GM20000 (cell line): ENCODE data around the gene SOCS6.

Experiments
- DNase-seq: peaks from one replicate; pipeline ENCODE4 v3.0.0; 2012; ENCODE audit warnings: low spot score
- CTCF ChIP-seq: IDR thresholded peaks from 2 replicates; pipeline ENCODE4 v1.5.1; 2012; ENCODE audit warnings: mild to moderate bottlenecking, control low read depth; ENCODE audit errors: extremely low read depth, missing control alignments

SOCS6 gene

GRCh38 chr18:70295192-70296188 is 6.6 kb downstream of the SOCS6 start:
- no peak for TF ChIP-seq CTCF
- DNase-seq = no peak

- no peak for TF ChIP-seq CTCF
- DNase-seq = no peak
These were observed 7.4 kb downstream of the SOCS6 start for GRCh38 chr18:70296289-70296688.

- DNase-seq = no peak
- no peak for TF ChIP-seq CTCF
These were observed 7.9 kb downstream of the SOCS6 start for GRCh38 chr18:70296781-70297180.

- no peak for TF ChIP-seq CTCF
- DNase-seq = no peak
These were observed 10.5 kb downstream of the SOCS6 start for GRCh38 chr18:70299393-70299792.

GRCh38 chr18:70301667-70302066 is 12.8 kb downstream of the SOCS6 start:
- TF ChIP-seq CTCF = no peak
- DNase-seq = no peak

- no peak for DNase-seq
- no peak for TF ChIP-seq CTCF
These were observed 19.9 kb downstream of the SOCS6 start for GRCh38 chr18:70308555-70309294.
